ENCODE results near the gene SCFD2.

Gene SCFD2

GRCh38 chr4:52904421-52904820, 461.4 kb downstream of the SCFD2 start:
- no peak for TF ChIP-seq CTCF (IDR thresholded peaks at IDR 0.05; ENCODE audit: low read depth, low read length)
- H3K4me3 ChIP-seq (ENCODE audit: low read depth, low read length), result no peak overlapping the region

GRCh38 chr4:52903273-52903672, 462.6 kb downstream of the SCFD2 start:
- H3K4me3 ChIP-seq (ENCODE audit: low read depth, low read length), result no peak overlapping the region
- TF ChIP-seq CTCF (IDR thresholded peaks at IDR 0.05; ENCODE audit: low read depth, low read length), result no peak

DNA sequence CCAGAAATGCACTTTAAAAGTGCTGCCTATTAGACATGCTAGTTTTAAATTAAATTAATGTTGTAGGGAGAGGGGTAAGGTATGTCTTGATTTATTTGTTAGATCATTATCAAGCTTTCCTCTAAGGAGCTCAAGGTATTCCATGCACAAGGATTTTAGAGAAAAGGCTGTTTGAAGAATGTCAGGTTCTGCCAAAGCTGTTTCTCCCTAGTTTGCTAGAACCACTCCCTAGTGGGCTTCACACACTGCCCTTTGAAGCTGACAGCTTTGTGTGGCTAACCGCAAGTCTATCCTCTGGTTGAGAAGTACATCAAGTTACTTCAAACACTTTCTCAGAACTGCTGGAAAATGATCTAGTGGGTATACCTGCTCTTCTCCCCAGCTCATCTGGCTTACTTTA, 471.4 kb downstream of the SCFD2 start:
- no peak for TF ChIP-seq CTCF (IDR thresholded peaks at IDR 0.05; ENCODE audit: low read depth, low read length)
- H3K4me3 ChIP-seq (ENCODE audit: low read depth, low read length), result no peak overlapping the region

DNA sequence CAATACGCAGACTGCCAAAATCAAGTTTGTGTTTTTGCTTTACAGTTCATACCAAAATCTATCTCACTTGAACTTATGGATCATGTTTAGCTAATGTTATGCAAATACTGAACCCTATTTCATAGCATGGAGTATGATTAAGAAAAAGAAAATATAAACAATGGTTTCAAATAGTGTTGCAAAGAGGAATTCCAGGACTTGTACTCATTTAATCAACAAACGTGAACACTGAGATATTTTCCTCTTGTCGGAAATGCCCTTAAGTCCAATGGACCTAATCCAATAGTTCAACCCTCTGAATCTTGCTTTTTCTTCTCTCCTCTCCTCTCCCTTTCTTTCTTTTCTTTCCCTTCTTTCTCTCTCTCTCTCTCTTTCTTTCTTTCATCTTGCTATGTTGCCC, 473.0 kb downstream of the SCFD2 start:
- no peak for TF ChIP-seq CTCF (IDR thresholded peaks at IDR 0.05; ENCODE audit: low read depth, low read length)
- no peak overlapping the region for H3K4me3 ChIP-seq (ENCODE audit: low read depth, low read length)

DNA sequence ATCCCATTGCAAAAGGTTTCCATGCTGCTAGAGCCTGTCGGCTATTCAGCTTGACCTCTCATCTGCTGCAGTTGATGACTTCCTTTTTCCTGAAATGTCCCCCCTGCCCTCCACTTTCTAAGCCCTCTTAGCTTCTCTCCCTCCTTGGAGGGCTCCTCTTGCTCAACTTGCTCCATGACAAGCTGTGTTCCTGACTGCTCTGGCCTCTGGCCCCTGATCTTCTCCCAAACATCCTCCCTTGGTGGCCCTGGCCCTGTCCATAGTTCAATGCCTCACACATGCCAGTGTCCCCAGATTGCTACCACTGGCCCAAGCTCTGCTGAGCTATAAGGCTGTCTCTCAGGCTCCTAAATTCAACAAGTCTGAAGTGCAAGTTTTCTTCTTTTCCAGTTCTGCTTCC, 474.1 kb downstream of the SCFD2 start:
- H3K4me3 ChIP-seq (ENCODE audit: low read depth, low read length), result no peak overlapping the region
- TF ChIP-seq CTCF (IDR thresholded peaks at IDR 0.05; ENCODE audit: low read depth, low read length), result no peak

GRCh38 chr4:52890521-52890791, 475.4 kb downstream of the SCFD2 start:
- TF ChIP-seq CTCF (IDR thresholded peaks at IDR 0.05; ENCODE audit: low read depth, low read length), result no peak
- no peak overlapping the region for H3K4me3 ChIP-seq (ENCODE audit: low read depth, low read length)

DNA sequence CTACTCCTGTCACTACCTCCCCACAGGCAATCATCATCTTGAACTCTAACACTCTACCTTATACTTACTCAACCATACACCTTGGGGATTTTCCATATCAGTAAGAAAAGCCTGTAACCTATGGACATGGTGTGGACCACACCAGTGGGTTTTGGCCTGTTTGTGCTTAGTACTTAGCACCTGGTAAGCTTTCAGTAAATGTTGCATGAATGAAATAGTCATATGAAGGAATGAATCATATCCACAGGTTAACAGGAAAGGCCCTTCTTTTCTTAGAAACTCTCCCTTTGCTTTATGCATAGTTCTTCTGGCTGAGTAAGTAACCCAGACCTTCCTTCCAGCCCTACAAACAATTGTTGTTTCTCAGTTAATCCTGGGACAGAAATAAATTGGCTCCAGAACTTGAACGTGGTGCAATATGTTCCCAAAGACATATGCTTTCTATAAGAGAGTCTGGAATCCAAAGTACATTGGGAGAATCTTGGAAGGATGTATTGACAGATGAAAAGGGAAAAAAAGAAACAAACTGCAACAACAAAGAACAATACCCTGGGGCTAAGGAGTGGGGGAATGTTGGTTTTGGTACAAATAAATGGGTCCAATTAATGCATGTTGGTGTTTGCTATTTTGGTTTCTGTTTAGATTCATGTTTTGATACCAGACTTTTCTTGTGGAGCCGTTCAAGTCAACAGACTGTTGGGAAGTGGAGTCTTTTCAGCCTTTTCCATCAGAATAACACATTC, 475.9 kb downstream of the SCFD2 start:
- no peak for TF ChIP-seq CTCF (IDR thresholded peaks at IDR 0.05; ENCODE audit: low read depth, low read length)
- H3K4me3 ChIP-seq (ENCODE audit: low read depth, low read length), result no peak overlapping the region
